AG09319 (cell line): Measurements from ENCODE around the gene ZFYVE9.

Experiments used
- DNase-seq: peaks from one replicate; pipeline ENCODE4 v3.0.0-alpha.2; 2010; ENCODE audit warnings: low read depth; ENCODE audit errors: extremely low read depth
- TF ChIP-seq, protein P1 (sequence below): IDR thresholded peaks from 2 replicates; pipeline ENCODE4 v1.5.1; 2011; ENCODE audit warnings: low read depth, mild to moderate bottlenecking, inconsistent platforms, low read length, moderate library complexity

Gene ZFYVE9

DNA sequence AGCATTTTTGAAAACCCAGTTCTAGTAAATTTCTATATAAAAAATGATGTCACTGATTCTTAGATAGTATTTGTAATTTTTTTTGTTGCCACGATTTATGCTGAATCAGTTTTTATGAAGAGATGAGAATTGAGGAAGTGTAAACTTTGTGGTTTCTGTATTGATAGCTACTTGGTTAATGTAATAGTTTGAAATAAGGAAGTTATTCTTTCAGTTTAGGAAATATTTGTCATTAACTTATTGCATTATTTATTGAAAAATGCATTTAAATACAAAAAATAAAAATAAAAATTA is 97.8 kb downstream of the ZFYVE9 start:
- no peak for DNase-seq
- TF ChIP-seq, protein P1, sequence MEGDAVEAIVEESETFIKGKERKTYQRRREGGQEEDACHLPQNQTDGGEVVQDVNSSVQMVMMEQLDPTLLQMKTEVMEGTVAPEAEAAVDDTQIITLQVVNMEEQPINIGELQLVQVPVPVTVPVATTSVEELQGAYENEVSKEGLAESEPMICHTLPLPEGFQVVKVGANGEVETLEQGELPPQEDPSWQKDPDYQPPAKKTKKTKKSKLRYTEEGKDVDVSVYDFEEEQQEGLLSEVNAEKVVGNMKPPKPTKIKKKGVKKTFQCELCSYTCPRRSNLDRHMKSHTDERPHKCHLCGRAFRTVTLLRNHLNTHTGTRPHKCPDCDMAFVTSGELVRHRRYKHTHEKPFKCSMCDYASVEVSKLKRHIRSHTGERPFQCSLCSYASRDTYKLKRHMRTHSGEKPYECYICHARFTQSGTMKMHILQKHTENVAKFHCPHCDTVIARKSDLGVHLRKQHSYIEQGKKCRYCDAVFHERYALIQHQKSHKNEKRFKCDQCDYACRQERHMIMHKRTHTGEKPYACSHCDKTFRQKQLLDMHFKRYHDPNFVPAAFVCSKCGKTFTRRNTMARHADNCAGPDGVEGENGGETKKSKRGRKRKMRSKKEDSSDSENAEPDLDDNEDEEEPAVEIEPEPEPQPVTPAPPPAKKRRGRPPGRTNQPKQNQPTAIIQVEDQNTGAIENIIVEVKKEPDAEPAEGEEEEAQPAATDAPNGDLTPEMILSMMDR = no peak

DNA sequence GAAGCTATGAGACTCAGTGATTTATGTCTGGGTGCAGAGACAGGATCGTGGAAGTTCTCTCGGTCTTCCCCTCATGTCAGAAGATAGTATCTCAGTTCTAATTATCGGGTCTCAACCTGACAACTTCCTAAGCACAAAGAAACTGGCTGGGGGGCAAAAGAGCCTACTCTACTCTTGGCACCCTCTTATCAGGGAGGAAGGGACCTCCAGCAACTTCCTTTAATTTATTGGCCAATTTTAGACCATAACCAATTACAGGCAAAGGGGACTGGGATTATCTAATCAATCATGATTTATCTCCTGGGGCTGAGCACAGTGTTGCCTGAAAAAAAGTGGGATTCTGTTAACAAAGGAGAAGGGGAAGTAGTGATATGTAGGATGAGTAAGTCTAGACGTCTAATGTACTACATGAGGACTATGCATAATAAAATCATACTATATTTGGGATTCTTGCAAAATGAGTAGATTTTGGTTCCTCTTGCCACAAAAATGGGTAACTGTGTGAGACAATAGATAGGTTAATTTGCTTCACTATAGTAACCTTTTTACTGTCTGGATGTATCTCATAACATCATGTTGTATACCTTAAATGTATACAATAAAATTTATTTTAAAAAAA is 98.8 kb downstream of the ZFYVE9 start:
- TF ChIP-seq, protein P1 = no peak
- DNase-seq = no peak

DNA sequence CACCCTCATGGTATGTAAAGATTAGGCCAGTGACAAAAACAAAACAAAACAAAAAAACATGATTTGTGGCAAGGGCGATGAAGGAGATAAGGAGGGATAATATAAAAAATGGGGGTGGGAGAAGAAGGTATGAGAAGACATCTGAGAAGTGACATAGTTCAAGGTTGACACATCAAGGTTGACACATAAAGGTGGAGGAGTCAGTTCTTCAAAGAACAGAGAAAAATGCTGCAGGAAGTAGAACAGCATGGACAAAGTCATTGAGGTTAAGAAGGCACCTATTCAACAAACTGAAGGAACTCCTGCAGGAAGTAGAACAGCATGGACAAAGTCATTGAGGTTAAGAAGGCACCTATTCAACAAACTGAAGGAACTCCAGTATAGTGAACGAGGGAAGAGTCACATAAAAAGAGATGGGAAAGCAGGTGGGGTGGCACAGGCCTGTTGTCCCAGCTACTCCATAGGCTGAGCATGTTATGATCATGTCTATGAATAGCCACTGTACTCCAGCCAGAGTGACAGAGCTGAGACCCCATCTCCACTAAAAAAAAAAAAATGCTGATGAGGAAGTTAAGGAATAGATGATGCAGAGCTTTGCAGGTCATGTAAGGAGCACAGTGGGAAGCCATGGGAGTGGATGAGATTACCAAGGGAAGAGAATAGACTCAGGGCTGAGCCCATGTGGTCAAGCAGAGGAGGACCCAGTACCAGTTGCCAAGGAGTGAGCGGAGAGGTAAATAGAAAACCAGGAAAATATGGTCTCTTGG is 101.5 kb downstream of the ZFYVE9 start:
- TF ChIP-seq, protein P1 = no peak
- no peak for DNase-seq

DNA sequence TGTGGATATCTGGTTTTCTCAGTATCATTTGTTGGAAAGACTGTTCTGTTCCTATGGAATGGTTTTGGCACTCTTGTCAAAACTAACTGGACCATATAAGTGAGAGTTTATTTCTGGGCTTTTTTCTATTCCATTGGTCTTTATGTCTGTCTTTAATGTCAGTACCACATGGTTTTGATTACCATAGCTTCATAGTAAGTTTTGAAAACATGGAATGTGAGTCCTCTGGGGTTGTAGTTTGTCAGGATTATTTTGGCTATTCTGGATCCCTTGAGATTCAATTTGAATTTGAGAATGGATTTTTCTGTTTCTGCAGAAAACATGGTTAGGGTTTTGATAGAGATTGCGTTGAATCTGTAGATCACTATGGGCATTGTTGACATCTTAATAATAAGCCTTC is 107.9 kb downstream of the ZFYVE9 start:
- TF ChIP-seq, protein P1 = no peak
- no peak for DNase-seq

DNA sequence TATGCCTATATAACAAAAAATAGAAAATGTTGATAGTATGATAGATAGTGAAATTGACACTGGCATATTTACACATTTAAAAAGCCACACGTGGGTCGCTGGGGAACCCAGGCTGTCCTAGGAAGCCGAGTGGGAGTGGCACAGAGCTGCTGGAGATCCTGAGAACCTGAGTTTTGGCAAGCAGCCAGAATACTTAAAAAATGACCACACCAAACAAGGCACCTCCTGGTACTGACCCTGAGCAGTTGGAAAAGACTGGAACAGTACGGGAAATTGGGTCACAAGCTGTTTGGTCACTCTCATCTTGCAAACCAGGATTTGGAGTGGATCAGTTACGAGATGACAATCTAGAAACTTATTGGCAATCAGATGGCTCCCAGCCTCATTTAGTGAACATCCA is 111.5 kb downstream of the ZFYVE9 start:
- no peak for DNase-seq
- TF ChIP-seq, protein P1 = no peak

DNA sequence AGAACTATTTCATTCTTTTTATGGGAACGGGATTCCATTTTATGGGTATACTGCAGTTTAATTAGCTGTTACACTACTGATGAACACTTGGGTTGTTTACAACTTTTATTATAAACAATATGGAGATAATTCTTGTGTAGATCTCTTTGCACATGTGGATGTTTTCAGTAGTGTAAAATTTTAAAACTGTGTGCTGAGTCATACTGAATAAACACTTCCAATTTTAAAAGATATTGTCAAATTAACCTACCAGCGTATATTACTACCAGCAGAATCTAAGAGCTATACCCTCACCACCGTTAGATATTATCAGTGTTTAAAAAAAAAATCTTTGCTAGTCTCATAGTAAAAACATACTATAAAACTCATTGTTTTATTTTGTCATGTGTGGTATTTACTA is 118.0 kb downstream of the ZFYVE9 start:
- TF ChIP-seq, protein P1 = no peak
- DNase-seq = no peak

DNA sequence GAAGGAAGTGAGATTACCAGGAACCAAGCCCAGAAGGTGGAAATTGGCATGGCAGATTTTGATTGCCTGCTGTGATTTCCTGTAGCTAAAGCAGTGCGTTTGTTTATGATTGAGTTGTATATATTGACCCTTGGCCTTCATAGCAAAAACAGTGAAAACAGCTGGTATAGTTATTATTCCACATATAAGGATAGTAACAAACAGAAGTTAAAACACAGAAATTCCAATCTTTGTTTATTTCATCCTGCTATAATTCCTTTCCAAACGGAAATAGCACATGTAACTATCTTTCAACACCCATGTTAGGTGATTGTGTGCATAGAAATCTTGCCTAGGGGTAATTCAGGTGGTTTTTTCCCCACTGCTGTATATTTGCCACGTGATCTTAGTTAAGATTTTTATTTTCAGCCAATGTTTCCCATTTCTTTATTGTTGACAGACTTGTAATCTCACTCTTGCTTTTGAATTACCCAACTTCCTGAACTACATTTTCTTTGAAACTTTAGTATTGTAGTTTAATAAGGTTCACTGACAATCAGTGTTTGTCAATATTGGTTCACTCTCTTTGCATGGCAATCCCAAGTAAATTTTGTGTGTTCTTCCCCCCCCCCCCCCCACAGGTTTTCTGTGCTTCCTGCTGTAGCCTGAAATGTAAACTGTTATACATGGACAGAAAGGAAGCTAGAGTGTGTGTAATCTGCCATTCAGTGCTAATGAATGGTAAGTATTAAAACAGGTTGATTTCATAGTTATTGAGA is 121.4 kb downstream of the ZFYVE9 start:
- TF ChIP-seq, protein P1 = no peak
- DNase-seq = no peak
